Measurements from ENCODE around the gene CRABP1. TPM values are rescaled to one million over a fixed set of nuclear protein-coding genes. Genes with fewer than 3 reads are reported as not detected.

Gene CRABP1
- total and polyA plus RNA-seq, 10 of the 15 experiments (the other 5 are each of a cell fraction or from before 2014, with no cell fraction given): 0.21 to 0.41 TPM; not detected in 8

GRCh38 chr15:78292219-78292618 is 47.9 kb upstream of the CRABP1 start:
- peaks cover 6% of the 10 kb centered on the region for H3K79me2 ChIP-seq (ENCODE audit: control insufficient read depth, insufficient read depth, low read length)
- no peak for TF ChIP-seq NR2F1 (conservative IDR thresholded peaks at IDR 0.05)
- TF ChIP-seq NKRF (conservative IDR thresholded peaks at IDR 0.05): no peak
- TF ChIP-seq CBFB (IDR thresholded peaks at IDR 0.05; ENCODE audit: low read depth): no peak
- no peak for TF ChIP-seq TBL1XR1 (IDR thresholded peaks at IDR 0.05; ENCODE audit: low read depth, low read length)
- no peak for TF ChIP-seq FOS (IDR thresholded peaks at IDR 0.05; ENCODE audit: borderline replicate concordance, extremely low read depth, insufficient read length)
- no peak for TF ChIP-seq SIN3A (IDR thresholded peaks at IDR 0.05; ENCODE audit: low read depth, low read length)
- TF ChIP-seq POLR2AphosphoS5 (IDR thresholded peaks at IDR 0.05; ENCODE audit: low read length): no peak
- TF ChIP-seq BMI1 (IDR thresholded peaks at IDR 0.05; ENCODE audit: borderline replicate concordance): no peak
- TF ChIP-seq BCLAF1 (IDR thresholded peaks at IDR 0.05): no peak
- TF ChIP-seq PML (IDR thresholded peaks at IDR 0.05; ENCODE audit: low read length): no peak
- TF ChIP-seq USF2 (IDR thresholded peaks at IDR 0.05; ENCODE audit: borderline replicate concordance, low read depth, low read length): no peak
- H3K27me3 ChIP-seq (replicated peaks in 1 of 2; ENCODE audit: control insufficient read depth in 2 of 2, insufficient read depth in 2 of 2, low read length in 1 of 2): no peaks in the 10 kb centered on the region
- BruUV-seq (replicated peaks): no TSS peak
- no peaks in the 10 kb centered on the region for H3K9me3 ChIP-seq (replicated peaks; ENCODE audit: control insufficient read depth, insufficient read depth, low read length)
- H3K9ac ChIP-seq (ENCODE audit: control insufficient read depth, insufficient read depth, low read length): no peak overlapping the region
- CTCF ChIA-PET: no interaction called here
- SMC1A ChIA-PET (ENCODE audit: uncharacterized antibody, unreplicated experiment): no interaction called here
- WGBS (ENCODE audit: insufficient coverage, insufficient replicate concordance, low lambda C conversion rate, missing lambda C conversion rate): 97% methylated on average over 1 of the region's 1 CpG
- no peak for ATAC-seq
- POLR2A ChIA-PET: no interaction called here
- in situ Hi-C loops (cut with MboI) (no loop called here), intact Hi-C loops (cut with micrococcal nuclease; ENCODE audit: unreplicated experiment) (no loop called here)
- H3K4me2 ChIP-seq (ENCODE audit: control insufficient read depth, insufficient read depth): no peak overlapping the region
- no peak overlapping the region for H3K4me3 ChIP-seq
- FAIRE-seq: no peak
- H3K36me3 ChIP-seq (ENCODE audit: control insufficient read depth in 2 of 2, insufficient read depth in 2 of 2, low read length in 1 of 2): peaks cover 6 to 14% of the 10 kb centered on the region in 2 experiments
- H3K27ac ChIP-seq (ENCODE audit: control insufficient read depth, insufficient read depth): no peak overlapping the region
- no peak for DNase-seq (ENCODE audit: low read depth, low spot score)
- H2AFZ ChIP-seq (ENCODE audit: control insufficient read depth, low read depth, low read length): no peak overlapping the region
- H3K4me1 ChIP-seq (ENCODE audit: control insufficient read depth, insufficient read depth, low read length): no peaks in the 10 kb centered on the region
- RAD21 ChIA-PET (ENCODE audit: unreplicated experiment): no interaction called here
- H4K20me1 ChIP-seq (ENCODE audit: control insufficient read depth, insufficient read depth): no peaks in the 10 kb centered on the region

Measured in GM12878 (cell line).